Measurements from ENCODE around the gene CARS1.
"Not testable (repeated sequence)": the region's sequence is repeated elsewhere in the genome, so short reads cannot be mapped to it uniquely, and the experiment has no call there.

DNA sequence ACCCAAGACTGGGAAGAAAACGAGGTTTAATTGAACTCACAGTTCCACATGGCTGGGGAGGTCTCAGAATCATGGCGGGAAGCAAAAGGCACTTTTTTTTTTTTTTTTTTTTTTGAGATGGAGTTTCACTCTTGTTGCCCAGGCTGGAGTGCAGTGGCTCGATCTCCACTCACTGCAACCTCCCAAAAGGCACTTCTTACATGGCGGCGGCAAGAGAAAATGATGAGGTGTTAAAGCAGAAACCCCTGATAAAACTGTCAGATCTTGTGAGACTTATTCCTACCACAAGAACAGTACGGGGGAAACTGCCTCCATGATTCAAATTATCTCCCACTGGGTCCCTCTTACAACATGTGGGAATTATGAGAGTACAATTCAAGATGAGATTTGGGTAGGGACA, 7.5 kb upstream of the CARS1 start:
- TF ChIP-seq, protein P1, sequence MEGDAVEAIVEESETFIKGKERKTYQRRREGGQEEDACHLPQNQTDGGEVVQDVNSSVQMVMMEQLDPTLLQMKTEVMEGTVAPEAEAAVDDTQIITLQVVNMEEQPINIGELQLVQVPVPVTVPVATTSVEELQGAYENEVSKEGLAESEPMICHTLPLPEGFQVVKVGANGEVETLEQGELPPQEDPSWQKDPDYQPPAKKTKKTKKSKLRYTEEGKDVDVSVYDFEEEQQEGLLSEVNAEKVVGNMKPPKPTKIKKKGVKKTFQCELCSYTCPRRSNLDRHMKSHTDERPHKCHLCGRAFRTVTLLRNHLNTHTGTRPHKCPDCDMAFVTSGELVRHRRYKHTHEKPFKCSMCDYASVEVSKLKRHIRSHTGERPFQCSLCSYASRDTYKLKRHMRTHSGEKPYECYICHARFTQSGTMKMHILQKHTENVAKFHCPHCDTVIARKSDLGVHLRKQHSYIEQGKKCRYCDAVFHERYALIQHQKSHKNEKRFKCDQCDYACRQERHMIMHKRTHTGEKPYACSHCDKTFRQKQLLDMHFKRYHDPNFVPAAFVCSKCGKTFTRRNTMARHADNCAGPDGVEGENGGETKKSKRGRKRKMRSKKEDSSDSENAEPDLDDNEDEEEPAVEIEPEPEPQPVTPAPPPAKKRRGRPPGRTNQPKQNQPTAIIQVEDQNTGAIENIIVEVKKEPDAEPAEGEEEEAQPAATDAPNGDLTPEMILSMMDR (IDR thresholded peaks at IDR 0.05; ENCODE audit: low read length): not testable (repeated sequence)
- TF ChIP-seq EZH2 (optimal IDR thresholded peaks at IDR 0.05; ENCODE audit: low read depth, low read length): not testable (repeated sequence)
